ENCODE data around the gene DSCAML1.
"Not testable (repeated sequence)": the region's sequence is repeated elsewhere in the genome, so short reads cannot be mapped to it uniquely, and the experiment has no call there.

The DSCAML1 gene

GRCh38 chr11:117399100-117399840 is 397.7 kb downstream of the DSCAML1 start:
- DNase-seq (ENCODE audit: low read depth, low spot score); H3K27ac ChIP-seq (ENCODE audit: low read length); H3K9me3 ChIP-seq (ENCODE audit: control insufficient read depth, insufficient read depth, low read length); H3K4me3 ChIP-seq (ENCODE audit: low read length); H3K4me1 ChIP-seq (ENCODE audit: control insufficient read depth, insufficient read depth, low read length); H3K27me3 ChIP-seq (ENCODE audit: control insufficient read depth, insufficient read depth, low read length): not testable (repeated sequence)
- H3K36me3 ChIP-seq (ENCODE audit: control insufficient read depth, insufficient read depth, low read length), result peaks cover 10% of the 10 kb centered on the region
- WGBS (ENCODE audit: insufficient coverage, insufficient read length), result no CpG with 5 or more reads among the region's 2 CpGs

- H3K4me3 ChIP-seq (ENCODE audit: low read length); H3K27ac ChIP-seq (ENCODE audit: low read length); H3K9me3 ChIP-seq (ENCODE audit: control insufficient read depth, insufficient read depth, low read length); H3K27me3 ChIP-seq (ENCODE audit: control insufficient read depth, insufficient read depth, low read length); DNase-seq (ENCODE audit: low read depth, low spot score); H3K4me1 ChIP-seq (ENCODE audit: control insufficient read depth, insufficient read depth, low read length): not testable (repeated sequence)
- WGBS (ENCODE audit: insufficient coverage, insufficient read length), result no CpG with 5 or more reads among the region's 2 CpGs
- H3K36me3 ChIP-seq (ENCODE audit: control insufficient read depth, insufficient read depth, low read length), result peaks cover 10% of the 10 kb centered on the region
Observed at GRCh38 chr11:117398618-117399017, 398.4 kb downstream of the DSCAML1 start.

- no peak overlapping the region for H3K27ac ChIP-seq (ENCODE audit: low read length)
- H3K9me3 ChIP-seq (ENCODE audit: control insufficient read depth, insufficient read depth, low read length), result no peaks in the 10 kb centered on the region; the same call in none of the 2 replicates
- WGBS (ENCODE audit: insufficient coverage, insufficient read length), result no CpG with 5 or more reads among the region's 8 CpGs
- no peaks in the 10 kb centered on the region for H3K4me1 ChIP-seq (ENCODE audit: control insufficient read depth, insufficient read depth, low read length)
- H3K27me3 ChIP-seq (ENCODE audit: control insufficient read depth, insufficient read depth, low read length), result no peaks in the 10 kb centered on the region
- no peak overlapping the region for H3K4me3 ChIP-seq (ENCODE audit: low read length)
- DNase-seq (ENCODE audit: low read depth, low spot score), result no peak
- H3K36me3 ChIP-seq (ENCODE audit: control insufficient read depth, insufficient read depth, low read length), result peaks cover 21% of the 10 kb centered on the region
Observed at GRCh38 chr11:117396970-117397369, 400.0 kb downstream of the DSCAML1 start.

- Histone ChIP-seq H3K9me3 (ENCODE audit: control insufficient read depth, insufficient read depth, low read length) (no peaks in the 10 kb centered on the region; the same call in none of the 2 replicates), H3K4me3 (ENCODE audit: low read length) (no peak overlapping the region), H3K27ac (ENCODE audit: low read length) (no peak overlapping the region), H3K36me3 (ENCODE audit: control insufficient read depth, insufficient read depth, low read length) (peaks cover 22% of the 10 kb centered on the region), H3K4me1 (ENCODE audit: control insufficient read depth, insufficient read depth, low read length) (no peaks in the 10 kb centered on the region), H3K27me3 (ENCODE audit: control insufficient read depth, insufficient read depth, low read length) (no peaks in the 10 kb centered on the region)
- DNase-seq (ENCODE audit: low read depth, low spot score), result no peak
- no CpG with 5 or more reads among the region's 4 CpGs for WGBS (ENCODE audit: insufficient coverage, insufficient read length)
Observed at GRCh38 chr11:117395476-117395875, 401.5 kb downstream of the DSCAML1 start.

- no peak for DNase-seq (ENCODE audit: low read depth, low spot score)
- H3K9me3 ChIP-seq (ENCODE audit: control insufficient read depth, insufficient read depth, low read length), result no peaks in the 10 kb centered on the region; the same call in none of the 2 replicates
- no peak overlapping the region for H3K4me3 ChIP-seq (ENCODE audit: low read length)
- H3K4me1 ChIP-seq (ENCODE audit: control insufficient read depth, insufficient read depth, low read length), result no peaks in the 10 kb centered on the region
- H3K27ac ChIP-seq (ENCODE audit: low read length), result no peak overlapping the region
- H3K27me3 ChIP-seq (ENCODE audit: control insufficient read depth, insufficient read depth, low read length), result no peaks in the 10 kb centered on the region
- no CpG with 5 or more reads among the region's 14 CpGs for WGBS (ENCODE audit: insufficient coverage, insufficient read length)
- H3K36me3 ChIP-seq (ENCODE audit: control insufficient read depth, insufficient read depth, low read length), result peaks cover 22% of the 10 kb centered on the region
Observed at GRCh38 chr11:117394221-117394925, 402.6 kb downstream of the DSCAML1 start.

- Histone ChIP-seq H3K27me3 (ENCODE audit: control insufficient read depth, insufficient read depth, low read length) (no peaks in the 10 kb centered on the region), H3K27ac (ENCODE audit: low read length) (no peak overlapping the region), H3K4me1 (ENCODE audit: control insufficient read depth, insufficient read depth, low read length) (no peaks in the 10 kb centered on the region), H3K36me3 (ENCODE audit: control insufficient read depth, insufficient read depth, low read length) (peaks cover 15% of the 10 kb centered on the region), H3K9me3 (ENCODE audit: control insufficient read depth, insufficient read depth, low read length) (no peaks in the 10 kb centered on the region; the same call in 1 of the 2 replicates), H3K4me3 (ENCODE audit: low read length) (no peak overlapping the region)
- DNase-seq (ENCODE audit: low read depth, low spot score), result no peak
- no CpG with 5 or more reads among the region's 8 CpGs for WGBS (ENCODE audit: insufficient coverage, insufficient read length)
Observed at GRCh38 chr11:117392979-117393378, 404.0 kb downstream of the DSCAML1 start.

GRCh38 chr11:117392001-117392690 is 404.9 kb downstream of the DSCAML1 start:
- Histone ChIP-seq H3K27me3 (ENCODE audit: control insufficient read depth, insufficient read depth, low read length) (no peaks in the 10 kb centered on the region), H3K36me3 (ENCODE audit: control insufficient read depth, insufficient read depth, low read length) (peaks cover 15% of the 10 kb centered on the region)

GRCh38 chr11:117391181-117391580 is 405.8 kb downstream of the DSCAML1 start:
- no CpG with 5 or more reads among the region's 8 CpGs for WGBS (ENCODE audit: insufficient coverage, insufficient read length)
- peaks cover 11% of the 10 kb centered on the region for H3K36me3 ChIP-seq (ENCODE audit: control insufficient read depth, insufficient read depth, low read length)
- H3K27ac ChIP-seq (ENCODE audit: low read length), result no peak overlapping the region
- DNase-seq (ENCODE audit: low read depth, low spot score), result no peak
- no peaks in the 10 kb centered on the region for H3K9me3 ChIP-seq (ENCODE audit: control insufficient read depth, insufficient read depth, low read length)
- H3K4me3 ChIP-seq (ENCODE audit: low read length), result no peak overlapping the region
- H3K27me3 ChIP-seq (ENCODE audit: control insufficient read depth, insufficient read depth, low read length), result no peaks in the 10 kb centered on the region
- no peaks in the 10 kb centered on the region for H3K4me1 ChIP-seq (ENCODE audit: control insufficient read depth, insufficient read depth, low read length)

More at GRCh38 chr11:117392001-117392690, 404.9 kb downstream of the DSCAML1 start:
- Histone ChIP-seq H3K4me1 (ENCODE audit: control insufficient read depth, insufficient read depth, low read length) (no peaks in the 10 kb centered on the region), H3K9me3 (ENCODE audit: control insufficient read depth, insufficient read depth, low read length) (no peaks in the 10 kb centered on the region; the same call in 1 of the 2 replicates), H3K4me3 (ENCODE audit: low read length) (no peak overlapping the region), H3K27ac (ENCODE audit: low read length) (no peak overlapping the region)
- DNase-seq (ENCODE audit: low read depth, low spot score), result no peak
- WGBS (ENCODE audit: insufficient coverage, insufficient read length), result no CpG with 5 or more reads among the region's 12 CpGs

GRCh38 chr11:117390743-117391142 is 406.3 kb downstream of the DSCAML1 start:
- no peaks in the 10 kb centered on the region for H3K27me3 ChIP-seq (ENCODE audit: control insufficient read depth, insufficient read depth, low read length)
- no peak overlapping the region for H3K27ac ChIP-seq (ENCODE audit: low read length)
- no peak overlapping the region for H3K4me3 ChIP-seq (ENCODE audit: low read length)
- H3K9me3 ChIP-seq (ENCODE audit: control insufficient read depth, insufficient read depth, low read length), result no peaks in the 10 kb centered on the region
- H3K4me1 ChIP-seq (ENCODE audit: control insufficient read depth, insufficient read depth, low read length), result no peaks in the 10 kb centered on the region
- H3K36me3 ChIP-seq (ENCODE audit: control insufficient read depth, insufficient read depth, low read length), result peaks cover 11% of the 10 kb centered on the region
- no CpG with 5 or more reads among the region's 8 CpGs for WGBS (ENCODE audit: insufficient coverage, insufficient read length)
- no peak for DNase-seq (ENCODE audit: low read depth, low spot score)

GRCh38 chr11:117387992-117388755 is 408.8 kb downstream of the DSCAML1 start:
- Histone ChIP-seq H3K27me3 (ENCODE audit: control insufficient read depth, insufficient read depth, low read length) (no peaks in the 10 kb centered on the region), H3K36me3 (ENCODE audit: control insufficient read depth, insufficient read depth, low read length) (peaks cover 11% of the 10 kb centered on the region), H3K27ac (ENCODE audit: low read length) (no peak overlapping the region), H3K9me3 (ENCODE audit: control insufficient read depth, insufficient read depth, low read length) (no peaks in the 10 kb centered on the region), H3K4me3 (ENCODE audit: low read length) (no peak overlapping the region), H3K4me1 (ENCODE audit: control insufficient read depth, insufficient read depth, low read length) (no peaks in the 10 kb centered on the region)
- no peak for DNase-seq (ENCODE audit: low read depth, low spot score)
- WGBS (ENCODE audit: insufficient coverage, insufficient read length), result no CpG with 5 or more reads among the region's 3 CpGs

Data from iPS DF 6.9 (cell line).